NCI-H2227 (cell line): ENCODE measurements around the gene SLC1A4.
A peak's percentile ranks its signal among the peaks of the same experiment; 100 is the strongest.

Source experiments
- DNase-seq: peaks from one replicate; lab custom pipeline; 2025; ENCODE audit not compliant: unreplicated experiment; lab: John Stamatoyannopoulos, UW

The SLC1A4 gene

DNA sequence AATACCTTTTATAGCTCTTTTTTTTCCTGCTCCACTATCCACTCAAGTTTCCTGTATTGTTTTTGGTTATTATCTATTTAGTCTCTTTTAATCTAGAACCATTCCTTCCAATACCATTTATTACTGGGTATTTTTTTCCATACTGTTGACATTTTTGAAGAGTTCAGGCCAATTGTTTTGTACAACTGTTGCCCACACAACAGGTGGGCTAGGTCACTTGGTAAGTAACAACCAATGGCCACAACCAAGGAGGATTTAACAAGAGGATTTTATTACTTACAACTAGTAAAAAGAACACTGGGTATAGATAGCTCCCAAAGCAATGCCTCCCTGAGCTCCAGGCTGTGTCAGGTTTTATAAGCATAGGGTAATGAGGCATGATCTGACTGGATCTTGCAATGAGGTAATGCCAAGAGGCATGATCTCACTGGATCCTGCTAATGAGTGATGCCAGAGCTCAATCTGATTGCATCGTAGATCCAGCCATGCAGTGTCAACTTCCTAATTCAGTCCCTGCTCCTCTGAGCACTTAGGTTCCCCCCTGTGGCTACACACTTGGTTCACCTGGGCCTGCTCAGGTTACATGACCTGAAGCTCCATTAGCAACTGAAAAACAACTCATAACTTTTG lies 59.9 kb downstream of the SLC1A4 start:
- no peak for DNase-seq

- DNase-seq = no peak
Observed at GRCh38 chr2:65050931-65051330, 61.7 kb downstream of the SLC1A4 start.

- DNase-seq = no peak
Observed at GRCh38 chr2:65053199-65053598, 64.0 kb downstream of the SLC1A4 start.

GRCh38 chr2:65054749-65055421 lies 65.7 kb downstream of the SLC1A4 start:
- no peak for DNase-seq

DNA sequence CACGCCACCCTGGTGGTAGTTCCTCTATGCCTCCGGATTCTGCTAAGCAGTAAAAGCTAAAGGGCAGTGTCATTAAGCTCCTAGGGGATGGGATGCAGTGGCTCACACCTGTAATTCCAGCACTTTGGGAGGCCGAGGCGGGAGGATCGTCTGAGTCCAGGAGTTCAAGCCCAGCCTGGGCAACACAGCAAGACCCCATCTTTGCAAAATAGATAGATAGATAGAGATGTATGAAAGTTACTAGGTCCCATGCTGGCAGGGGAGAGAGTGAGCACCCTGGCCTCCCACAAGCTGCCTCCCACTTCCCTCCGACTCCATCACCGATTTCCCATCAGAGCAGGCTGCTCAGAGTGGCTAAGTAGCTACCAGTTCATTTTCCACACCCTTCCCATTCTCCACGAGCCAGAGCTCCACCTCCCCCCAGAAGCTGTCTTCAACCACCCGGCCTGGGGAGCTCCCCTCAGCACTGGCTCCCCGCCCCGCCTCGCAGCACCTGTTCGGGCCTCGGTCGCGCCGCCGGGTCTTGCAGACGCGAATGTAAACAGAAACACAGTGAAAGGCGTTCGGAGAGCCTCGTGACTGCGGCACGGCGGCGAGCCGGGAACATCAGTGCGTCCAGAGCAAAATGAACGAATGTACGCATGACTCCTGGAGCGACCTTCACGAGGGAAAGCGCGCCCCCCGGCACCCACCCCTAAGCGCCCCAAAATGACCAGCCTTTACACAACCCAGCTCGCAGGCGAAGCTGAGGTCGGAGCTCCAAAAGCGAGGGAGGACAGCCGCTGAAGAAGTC lies 66.4 kb downstream of the SLC1A4 start:
- DNase-seq = peak; percentile 86

DNA sequence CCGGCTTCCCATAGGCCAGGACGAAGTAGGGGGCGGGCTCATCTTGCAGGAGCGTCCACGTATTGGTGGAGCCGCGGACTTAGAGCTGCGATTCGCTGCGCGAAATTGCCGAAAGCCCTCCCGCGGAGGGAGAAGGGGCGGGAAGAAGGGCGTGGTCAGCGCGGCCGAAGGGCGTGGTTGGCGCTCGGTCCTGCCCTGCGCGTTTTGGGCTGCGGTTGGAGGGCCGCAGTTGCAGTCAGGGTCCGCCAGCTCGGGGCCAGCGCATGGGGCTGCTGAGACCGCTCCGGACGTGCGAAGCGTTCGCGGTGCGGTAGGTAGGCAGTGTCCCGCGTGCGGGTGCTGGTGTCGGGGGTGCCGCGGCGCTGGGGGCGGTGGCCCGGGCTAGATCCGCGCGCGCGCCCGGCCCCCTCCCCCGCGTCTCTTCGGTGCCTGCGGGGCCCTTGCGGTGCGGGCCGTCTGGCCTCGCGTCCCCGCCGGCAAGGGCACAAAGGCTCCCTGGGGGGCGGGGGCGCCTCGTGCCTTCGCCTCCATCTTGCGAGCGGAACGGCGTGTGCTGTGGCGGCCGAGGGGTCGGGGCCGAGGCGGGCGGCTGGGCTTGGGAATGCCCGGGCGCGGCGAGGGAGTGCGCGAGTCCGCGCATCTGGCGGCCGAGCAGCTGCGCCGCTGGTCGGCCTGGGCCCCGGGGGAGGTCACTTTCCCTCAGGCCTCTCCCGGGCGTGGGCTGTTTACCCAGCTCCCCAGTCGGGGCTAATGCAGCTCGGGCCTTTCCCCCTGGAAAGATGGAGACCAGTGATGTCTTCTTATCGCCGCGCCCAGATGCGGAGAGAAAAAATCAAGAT lies 67.2 kb downstream of the SLC1A4 start, which contains the start of gene CEP68:
TSS of gene CEP68 (plus strand) at position 202 of the 839 bp plus-strand sequence. CDS start 13,029 bp downstream, outside the sequence.
- peak; percentile 98 for DNase-seq

GRCh38 chr2:65057054-65057375 lies 67.8 kb downstream of the SLC1A4 start:
- DNase-seq = no peak

GRCh38 chr2:65057391-65058052 lies 68.3 kb downstream of the SLC1A4 start:
- peak; percentile 27 for DNase-seq

DNA sequence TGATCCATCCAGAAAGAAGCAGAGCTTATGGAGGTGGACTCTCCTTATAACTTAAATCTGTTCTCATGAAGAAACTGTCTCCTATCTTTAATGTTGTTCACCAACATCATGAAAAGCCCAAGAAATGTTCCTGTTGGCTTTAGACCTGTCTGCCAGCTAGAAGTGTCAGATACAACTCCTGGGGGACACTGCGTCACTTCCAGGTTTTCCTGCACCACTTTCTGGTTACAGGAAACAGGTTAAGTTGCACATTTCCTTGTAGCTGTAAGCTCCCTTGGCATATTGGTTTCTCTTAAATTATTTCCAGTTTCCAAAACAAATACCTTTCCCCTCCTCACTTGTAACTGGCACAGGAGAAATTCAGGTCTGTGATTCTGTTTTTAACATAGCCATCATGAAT lies 69.9 kb downstream of the SLC1A4 start:
- no peak for DNase-seq

GRCh38 chr2:65061146-65061909 lies 72.1 kb downstream of the SLC1A4 start:
- DNase-seq = no peak

GRCh38 chr2:65061910-65062339 lies 72.7 kb downstream of the SLC1A4 start:
- DNase-seq = no peak

DNA sequence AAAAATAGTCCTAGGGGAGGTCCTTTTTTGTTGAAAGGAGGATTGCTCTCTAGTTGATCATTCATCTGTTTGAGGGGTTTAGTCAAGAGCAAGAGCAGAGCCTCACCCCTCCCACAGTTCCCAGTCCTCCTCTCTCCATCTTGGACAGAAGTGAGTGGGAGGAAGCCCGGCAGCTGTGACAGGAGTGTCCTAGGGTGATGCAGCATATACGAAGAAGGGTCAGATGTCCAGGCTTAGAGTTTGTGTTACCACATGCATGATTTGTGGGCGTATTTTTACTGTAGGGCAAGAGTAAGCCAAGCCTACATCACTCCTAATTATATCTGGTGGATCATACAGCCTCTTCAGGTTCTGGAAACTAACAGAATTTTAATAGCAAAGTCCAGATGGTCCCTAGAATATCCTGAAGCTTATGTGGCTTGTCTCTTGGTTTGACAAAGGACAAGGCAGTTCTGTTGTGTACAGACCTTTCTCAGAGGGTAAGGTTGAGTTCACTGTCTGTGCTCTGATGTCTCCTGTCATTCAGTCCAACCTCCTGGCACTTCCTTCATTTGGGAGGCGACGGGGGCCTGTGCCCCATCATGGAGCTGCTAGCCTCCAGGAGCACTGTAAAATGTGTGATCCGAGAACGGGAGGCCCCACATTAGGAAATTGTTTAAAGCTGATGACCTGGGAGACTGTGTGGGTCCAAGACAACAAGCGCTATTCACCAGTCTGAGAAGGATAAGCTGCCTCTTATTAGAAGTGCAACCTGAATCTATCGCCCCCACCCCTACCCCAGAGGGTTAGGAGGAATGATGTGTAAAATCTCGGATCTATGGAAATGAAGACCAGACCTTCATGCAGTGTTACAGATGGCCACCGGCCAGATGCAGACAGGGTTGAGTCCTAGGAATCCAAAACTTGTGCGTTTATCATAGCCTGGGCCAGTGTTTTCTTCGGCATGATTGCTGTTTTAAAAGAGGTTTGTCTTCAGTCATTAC lies 73.9 kb downstream of the SLC1A4 start:
- DNase-seq = no peak

DNA sequence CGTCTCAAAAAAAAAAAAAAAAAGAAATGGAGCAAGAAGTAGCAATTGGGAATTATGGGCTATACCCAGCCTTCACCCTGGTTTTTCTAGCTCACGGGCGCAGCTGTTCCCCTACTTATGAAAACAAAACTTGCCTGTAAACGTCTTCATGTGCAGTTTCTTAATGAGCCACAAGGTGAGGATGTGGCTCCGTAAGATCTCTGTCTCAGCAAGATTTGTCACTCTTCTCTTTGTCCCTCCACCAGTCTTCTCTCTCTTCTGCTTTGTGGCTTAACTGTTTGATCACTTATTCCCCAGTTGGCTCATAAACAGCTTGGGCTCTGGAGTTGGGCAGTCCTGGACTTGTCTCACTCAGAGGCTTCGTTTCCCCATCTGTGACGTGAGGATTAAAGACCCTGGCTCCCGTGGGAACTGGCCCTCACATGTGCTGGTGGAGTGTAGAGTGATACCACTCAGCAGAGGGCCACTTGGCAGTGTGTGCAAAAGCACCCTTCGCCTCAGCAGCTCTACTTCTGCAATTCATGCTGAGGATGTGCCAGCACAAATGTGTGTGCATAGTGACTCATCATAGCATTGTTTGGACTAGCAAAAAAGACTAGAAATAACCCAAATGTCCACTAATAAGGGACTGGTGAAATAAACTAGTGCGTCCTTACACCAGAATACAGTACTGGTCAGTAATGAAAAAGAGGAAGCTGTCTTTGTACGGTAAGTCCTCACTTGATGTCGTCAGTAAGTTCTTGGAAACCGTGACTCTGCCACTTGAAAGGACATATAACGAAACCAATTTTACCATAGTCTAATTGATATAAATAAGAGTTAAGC lies 75.7 kb downstream of the SLC1A4 start:
- peak; percentile 34 for DNase-seq

DNA sequence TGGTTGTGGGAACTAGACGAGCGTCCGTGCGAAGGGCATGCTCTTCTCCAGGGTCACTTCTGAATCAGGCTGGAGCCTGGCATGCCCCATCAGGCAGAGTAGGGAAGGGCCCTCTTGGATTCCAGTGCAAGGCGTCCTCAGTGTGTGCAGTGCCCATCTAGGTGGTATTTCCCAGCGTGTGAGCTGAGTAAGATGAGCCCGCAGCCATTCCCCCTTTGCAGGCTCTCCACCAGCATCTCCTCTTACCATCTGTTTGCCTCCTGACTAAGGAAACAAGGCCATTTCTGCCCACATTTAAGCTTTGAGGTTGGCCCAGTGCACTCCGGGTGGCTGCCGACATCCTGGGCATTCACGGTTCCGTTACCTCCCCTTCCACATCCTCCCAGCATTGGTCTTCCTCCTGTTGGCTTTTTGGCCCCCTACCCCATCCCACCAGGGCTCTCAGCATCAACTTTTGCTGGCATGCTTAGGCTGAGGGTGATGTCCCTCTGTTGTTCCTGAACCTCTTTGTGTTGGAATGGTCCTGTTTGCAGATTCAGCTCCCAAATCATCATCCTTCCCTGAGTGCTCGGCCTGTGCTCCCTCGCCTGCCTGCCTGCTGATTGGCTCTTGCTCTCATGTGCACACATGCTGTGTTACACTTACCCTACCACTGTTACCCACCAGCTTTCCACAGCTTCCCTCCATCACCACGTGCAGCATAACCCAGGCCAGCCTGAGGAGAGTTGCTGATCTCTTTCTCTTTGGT lies 78.8 kb downstream of the SLC1A4 start:
- no peak for DNase-seq

DNA sequence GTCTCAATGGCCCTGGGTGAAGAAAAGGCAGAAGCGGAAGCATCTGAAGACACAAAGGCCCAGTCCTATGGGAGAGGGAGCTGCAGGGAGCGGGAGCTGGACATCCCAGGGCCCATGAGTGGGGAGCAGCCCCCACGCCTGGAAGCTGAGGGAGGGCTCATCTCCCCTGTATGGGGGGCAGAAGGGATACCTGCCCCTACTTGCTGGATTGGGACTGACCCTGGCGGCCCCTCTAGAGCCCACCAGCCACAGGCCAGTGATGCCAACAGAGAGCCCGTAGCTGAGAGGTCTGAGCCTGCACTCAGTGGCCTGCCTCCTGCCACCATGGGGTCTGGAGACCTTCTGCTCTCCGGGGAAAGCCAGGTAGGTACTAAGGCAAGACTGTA lies 80.2 kb downstream of the SLC1A4 start:
- no peak for DNase-seq

DNA sequence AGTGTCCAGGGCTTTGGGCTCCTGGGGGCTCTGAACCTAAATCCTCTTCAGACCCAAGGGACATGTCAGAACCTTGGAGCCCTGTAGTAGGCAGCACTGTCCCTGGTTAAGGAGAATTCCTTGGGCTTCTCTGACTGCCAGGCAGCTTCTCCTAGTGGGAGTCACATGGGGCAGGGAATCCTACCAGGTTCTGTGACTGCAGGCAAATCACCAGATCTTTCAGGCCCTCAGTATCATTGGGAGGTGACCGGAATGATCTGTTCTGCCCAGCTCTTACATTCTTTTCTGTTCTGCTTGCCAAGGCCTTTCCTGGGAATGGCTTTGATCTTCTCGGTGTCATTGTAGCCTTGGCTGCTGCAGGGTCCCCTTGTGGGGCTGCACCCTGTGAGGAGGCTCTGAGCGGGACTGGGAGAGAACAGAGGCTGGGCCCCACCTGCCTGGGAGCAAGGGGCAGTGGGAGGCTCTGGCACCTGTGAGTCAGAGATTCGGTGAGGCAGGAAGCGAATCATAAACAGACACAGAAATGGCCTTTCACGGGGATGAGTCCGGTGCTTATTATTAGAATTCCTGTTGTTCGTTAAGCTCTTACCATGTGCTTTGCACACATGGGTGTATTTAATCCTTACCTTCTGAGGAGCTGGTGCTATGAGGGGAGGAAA lies 81.1 kb downstream of the SLC1A4 start:
- no peak for DNase-seq

- DNase-seq = no peak
Observed at GRCh38 chr2:65070856-65071255, 81.7 kb downstream of the SLC1A4 start.
